Measurements from ENCODE around the gene HSD17B12. TPM values are rescaled to one million over a fixed set of nuclear protein-coding genes. Genes with fewer than 3 reads are reported as not detected.

HSD17B12 gene
- polyA plus RNA-seq, 2 of the 4 experiments (the other 2 are of a cell fraction), result 102 to 103 TPM

- no peak for FAIRE-seq
- CTCF ChIA-PET, result no interaction called here
- Histone ChIP-seq H3K9me3 (no peaks in the 10 kb centered on the region), H3K27ac (no peak overlapping the region), H3K4me2 (no peak overlapping the region), H3K4me3 (no peak overlapping the region), H3K4me1 (peaks cover 4% of the 10 kb centered on the region; the same call in 1 of the 3 replicates)
- DNase-seq (ENCODE audit: low read depth in 1 of 2, low spot score in 1 of 2), result no peak
- peak in 1 of 2 experiments; percentile 30; a peak in 1 of 6 replicates for ATAC-seq
- 94% methylated on average over 6 of the region's 6 CpGs for WGBS (ENCODE audit: missing lambda C conversion rate)
- no peak for TF ChIP-seq HOXA7 (CRISPR knock-in tag; IDR thresholded peaks at IDR 0.05)
- TF ChIP-seq HEYL (CRISPR knock-in tag; IDR thresholded peaks at IDR 0.05), result no peak
- no peak for TF ChIP-seq JUNB (IDR thresholded peaks at IDR 0.05)
- TF ChIP-seq HES2 (IDR thresholded peaks at IDR 0.05), result no peak
- TF ChIP-seq PBX3 (IDR thresholded peaks at IDR 0.05), result no peak
- TF ChIP-seq POLR2AphosphoS2 (conservative IDR thresholded peaks at IDR 0.05; ENCODE audit: low read length), result no peak
- TF ChIP-seq ESRRA (IDR thresholded peaks at IDR 0.05; ENCODE audit: borderline replicate concordance, low read length), result no peak
- no peak for TF ChIP-seq FOSB (CRISPR knock-in tag; IDR thresholded peaks at IDR 0.05)
- no peak for TF ChIP-seq RCOR1 (IDR thresholded peaks at IDR 0.05; ENCODE audit: low read depth, low read length)
- no peak for TF ChIP-seq JUN (IDR thresholded peaks at IDR 0.05)
- TF ChIP-seq GATA3 (IDR thresholded peaks at IDR 0.05; ENCODE audit: borderline replicate concordance), result no peak
- no peak for TF ChIP-seq NPAS2 (CRISPR knock-in tag; IDR thresholded peaks at IDR 0.05; ENCODE audit: borderline replicate concordance)
- TF ChIP-seq MAFK (IDR thresholded peaks at IDR 0.05; ENCODE audit: partially characterized antibody), result no peak
- no peak for TF ChIP-seq HDAC2 (IDR thresholded peaks at IDR 0.05)
- no peak for TF ChIP-seq TP53 (CRISPR knock-in tag; IDR thresholded peaks at IDR 0.05)
- no peak for TF ChIP-seq RARB (CRISPR knock-in tag; IDR thresholded peaks at IDR 0.05)
- TF ChIP-seq BCL3 (IDR thresholded peaks at IDR 0.05), result no peak
- no peak for TF ChIP-seq CBX2 (IDR thresholded peaks at IDR 0.05; ENCODE audit: borderline replicate concordance, low read depth)
- TF ChIP-seq PHF8 (IDR thresholded peaks at IDR 0.05; ENCODE audit: borderline replicate concordance, low read depth), result no peak
- no peak for TF ChIP-seq ZC3H11A (IDR thresholded peaks at IDR 0.05)
- POLR2A ChIA-PET, result no interaction called here
Observed at GRCh38 chr11:43690929-43691725, 10.6 kb downstream of the HSD17B12 start.

GRCh38 chr11:43691806-43692205, 11.3 kb downstream of the HSD17B12 start:
- Histone ChIP-seq H3K4me1 (peaks cover 4% of the 10 kb centered on the region; the same call in 1 of the 3 replicates), H3K4me3 (no peak overlapping the region), H3K4me2 (no peak overlapping the region), H3K9me3 (no peaks in the 10 kb centered on the region), H3K27ac (no peak overlapping the region)
- CTCF ChIA-PET, result no interaction called here
- 83% methylated on average over 1 of the region's 1 CpG for WGBS (ENCODE audit: missing lambda C conversion rate)
- FAIRE-seq (no peak), DNase-seq (ENCODE audit: low read depth in 1 of 2, low spot score in 1 of 2) (no peak), ATAC-seq (no peak)
- POLR2A ChIA-PET, result no interaction called here
- no peak for TF ChIP-seq RARB (CRISPR knock-in tag; IDR thresholded peaks at IDR 0.05)
- TF ChIP-seq TFCP2L1 (CRISPR knock-in tag; IDR thresholded peaks at IDR 0.05), result no peak
- TF ChIP-seq HOXB13 (CRISPR knock-in tag; IDR thresholded peaks at IDR 0.05; ENCODE audit: low read depth), result no peak
- TF ChIP-seq EHF (CRISPR knock-in tag; IDR thresholded peaks at IDR 0.05), result no peak
- TF ChIP-seq MAFK (IDR thresholded peaks at IDR 0.05; ENCODE audit: partially characterized antibody), result peak; percentile 15
- TF ChIP-seq NFE2L2 (conservative IDR thresholded peaks at IDR 0.05; ENCODE audit: low read length), result 0 out of 2 replicates have a peak, but pooled peaks have one; percentile 5

All from A549 (cell line).